HFFc6 (cell line): ENCODE results near the gene GCK. TPM values are rescaled to one million over a fixed set of nuclear protein-coding genes. Genes with fewer than 3 reads are reported as not detected.
A peak's percentile ranks its signal among the peaks of the same experiment; 100 is the strongest.

ENCODE experiments used
- DNase-seq: peaks from one replicate; pipeline ENCODE4 v3.0.0-alpha.2; 2018
- H3K27ac Mint-ChIP-seq: 2 replicates; pipeline ENCODE4 v1.8.0; 2020; ENCODE audit warnings: mild to moderate bottlenecking, mixed read lengths
- H3K27me3 Mint-ChIP-seq: 2 replicates; pipeline ENCODE4 v1.8.0; 2021; ENCODE audit warnings: mild to moderate bottlenecking, moderate library complexity, mixed read lengths; ENCODE audit not compliant: insufficient read depth
- H3K36me3 Mint-ChIP-seq: 2 replicates; pipeline ENCODE4 v1.8.0; 2021; ENCODE audit warnings: low read depth, mixed read lengths
- H3K4me1 Mint-ChIP-seq: 2 replicates; pipeline ENCODE4 v1.8.0; 2020; ENCODE audit warnings: low read depth, mixed read lengths
- H3K4me3 Mint-ChIP-seq: 2 replicates; pipeline ENCODE4 v1.8.0; 2020; ENCODE audit warnings: mild to moderate bottlenecking, moderate library complexity, mixed read lengths
- H3K9me3 Mint-ChIP-seq: 2 replicates; pipeline ENCODE4 v1.8.0; 2020; ENCODE audit warnings: mild to moderate bottlenecking, mixed read lengths
- total RNA-seq, 6 experiments: library from RNA; stranded (reverse); fragmentation: NEBNext Ultra II Directional; extraction: Animal tissue kit (Norgen Biotek cat#: 25700); gene quantifications; 2 replicates in 1 of 6; 3 replicates in 5 of 6; pipeline ENCODE4 v1.2.3, GENCODE V29; 2021
- TF ChIP-seq, protein P1 (sequence below): fragments of 200-600 bp; sonication (generic); IDR thresholded peaks from 2 replicates; pipeline ENCODE4 v1.5.0; 2021; ENCODE audit warnings: antibody characterized with exemption, mild to moderate bottlenecking

GCK gene
- total RNA-seq, 6 experiments from 2014 or later: 0.11 to 0.26 (median 0.17) TPM; not detected in 2

DNA sequence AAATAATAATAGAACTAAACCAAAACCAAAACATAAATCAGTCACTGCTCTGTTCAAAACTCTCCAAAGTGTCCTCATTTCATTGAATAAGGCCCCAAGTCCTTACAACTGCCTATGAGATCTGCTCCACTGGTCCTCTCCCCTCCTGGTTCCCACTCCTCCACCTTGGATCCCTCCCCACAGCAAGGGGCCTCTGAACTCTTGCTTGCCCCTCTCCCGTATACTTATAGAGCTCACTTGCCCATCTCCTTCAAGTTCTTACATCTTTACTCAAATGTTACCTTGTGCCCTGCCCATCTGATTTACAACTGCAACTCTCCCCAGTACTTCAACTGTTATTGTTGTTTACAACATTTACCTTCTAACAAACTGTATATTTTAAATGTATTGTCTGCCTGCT lies 66.7 kb downstream of the GCK start:
- Mint-ChIP-seq H3K9me3 (no peaks in the 10 kb centered on the region), H3K4me3 (peak overlapping the region; percentile 88), H3K27me3 (peaks cover 2% of the 10 kb centered on the region), H3K36me3 (peaks cover 28% of the 10 kb centered on the region), H3K27ac (peak overlapping the region; percentile 94), H3K4me1 (peaks cover 45% of the 10 kb centered on the region)
- DNase-seq: no peak
- TF ChIP-seq, protein P1, sequence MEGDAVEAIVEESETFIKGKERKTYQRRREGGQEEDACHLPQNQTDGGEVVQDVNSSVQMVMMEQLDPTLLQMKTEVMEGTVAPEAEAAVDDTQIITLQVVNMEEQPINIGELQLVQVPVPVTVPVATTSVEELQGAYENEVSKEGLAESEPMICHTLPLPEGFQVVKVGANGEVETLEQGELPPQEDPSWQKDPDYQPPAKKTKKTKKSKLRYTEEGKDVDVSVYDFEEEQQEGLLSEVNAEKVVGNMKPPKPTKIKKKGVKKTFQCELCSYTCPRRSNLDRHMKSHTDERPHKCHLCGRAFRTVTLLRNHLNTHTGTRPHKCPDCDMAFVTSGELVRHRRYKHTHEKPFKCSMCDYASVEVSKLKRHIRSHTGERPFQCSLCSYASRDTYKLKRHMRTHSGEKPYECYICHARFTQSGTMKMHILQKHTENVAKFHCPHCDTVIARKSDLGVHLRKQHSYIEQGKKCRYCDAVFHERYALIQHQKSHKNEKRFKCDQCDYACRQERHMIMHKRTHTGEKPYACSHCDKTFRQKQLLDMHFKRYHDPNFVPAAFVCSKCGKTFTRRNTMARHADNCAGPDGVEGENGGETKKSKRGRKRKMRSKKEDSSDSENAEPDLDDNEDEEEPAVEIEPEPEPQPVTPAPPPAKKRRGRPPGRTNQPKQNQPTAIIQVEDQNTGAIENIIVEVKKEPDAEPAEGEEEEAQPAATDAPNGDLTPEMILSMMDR: no peak

DNA sequence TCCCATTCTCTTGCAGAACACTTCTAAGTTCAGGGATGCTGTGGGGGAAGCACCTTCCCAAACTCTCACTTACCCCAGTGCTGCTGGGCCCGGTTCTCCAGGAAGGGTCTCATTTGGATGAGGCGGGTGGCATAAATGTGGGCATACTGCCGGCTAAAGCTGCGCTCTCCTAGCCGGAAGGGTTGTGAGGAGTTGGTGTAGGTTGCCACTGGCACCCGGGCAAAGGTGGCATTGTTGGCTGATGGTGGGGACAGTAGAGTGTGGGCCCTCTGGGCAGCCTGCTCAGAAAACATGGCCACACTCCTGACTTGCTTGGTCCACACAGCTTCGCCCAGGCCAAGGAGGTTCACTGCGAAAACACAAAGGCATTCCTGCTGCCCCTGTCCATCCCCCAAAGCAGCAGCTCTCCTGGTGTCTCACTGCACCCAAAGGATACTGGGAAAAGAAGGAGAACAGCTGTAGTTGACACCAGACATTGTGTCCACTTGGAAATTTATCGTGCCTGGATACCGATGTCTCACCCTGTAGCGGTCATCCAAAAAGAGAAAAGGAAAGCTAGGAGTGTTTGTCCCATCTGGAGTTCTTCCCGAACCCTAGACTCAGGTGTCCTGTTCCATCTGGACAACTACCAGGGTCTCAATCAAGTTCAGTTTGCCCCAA lies 67.3 kb downstream of the GCK start:
- H3K9me3 Mint-ChIP-seq: no peaks in the 10 kb centered on the region
- TF ChIP-seq, protein P1: no peak
- peaks cover 27% of the 10 kb centered on the region for H3K36me3 Mint-ChIP-seq
- peak overlapping the region; percentile 88 for H3K4me3 Mint-ChIP-seq
- DNase-seq: no peak
- H3K27ac Mint-ChIP-seq: peak overlapping the region; percentile 94
- peaks cover 3% of the 10 kb centered on the region for H3K27me3 Mint-ChIP-seq
- H3K4me1 Mint-ChIP-seq: peaks cover 45% of the 10 kb centered on the region

DNA sequence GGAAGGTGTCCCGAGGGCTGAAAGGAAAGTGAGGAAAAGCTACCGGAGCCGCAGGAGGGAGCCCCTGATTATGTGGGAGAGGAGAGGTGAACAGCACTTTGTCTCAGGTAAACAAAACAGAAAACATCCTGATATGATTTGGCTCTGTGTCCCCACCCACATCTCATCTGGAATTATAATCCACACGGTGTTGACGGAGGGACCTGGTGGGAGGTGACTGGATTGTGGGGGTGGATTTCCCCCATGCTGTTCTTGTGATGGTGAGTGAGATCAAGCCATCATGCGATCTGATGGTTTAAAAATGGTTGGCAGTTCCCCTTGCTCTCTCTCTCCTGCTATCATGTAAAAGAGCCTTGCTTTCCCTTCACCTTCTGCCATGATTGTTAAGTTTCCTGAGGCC lies 68.8 kb downstream of the GCK start:
- H3K36me3 Mint-ChIP-seq: peaks cover 24% of the 10 kb centered on the region
- H3K9me3 Mint-ChIP-seq: no peaks in the 10 kb centered on the region
- H3K27me3 Mint-ChIP-seq: peaks cover 3% of the 10 kb centered on the region
- H3K4me3 Mint-ChIP-seq: no peak overlapping the region
- H3K27ac Mint-ChIP-seq: no peak overlapping the region
- no peak for DNase-seq
- TF ChIP-seq, protein P1: no peak
- H3K4me1 Mint-ChIP-seq: peaks cover 45% of the 10 kb centered on the region

DNA sequence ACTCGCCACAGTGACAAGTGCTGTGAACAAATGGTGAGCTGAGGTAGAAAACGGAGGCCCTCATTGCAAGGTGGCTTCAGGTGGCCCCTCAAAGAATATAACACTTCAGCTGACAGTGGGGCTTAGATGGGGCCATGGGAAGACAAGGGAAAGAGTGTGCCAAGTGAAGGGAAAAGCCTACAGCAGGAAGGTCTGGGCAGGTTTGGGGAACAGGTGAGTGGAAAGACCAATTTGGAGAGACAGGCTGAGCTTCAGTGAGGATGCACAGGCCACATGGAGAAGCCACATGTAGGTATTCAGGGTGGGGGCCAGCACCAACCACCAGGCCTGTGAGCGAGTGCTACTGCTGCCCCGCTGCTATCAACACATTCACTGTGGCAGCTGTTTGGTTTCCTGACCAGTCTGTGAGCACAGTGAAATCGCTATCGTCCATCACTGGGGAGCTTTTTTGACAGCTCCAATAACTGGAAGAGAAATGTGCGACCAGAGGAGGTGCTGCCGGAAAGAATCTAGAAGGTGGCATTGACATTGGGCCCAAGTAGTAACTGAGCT lies 69.3 kb downstream of the GCK start:
- Mint-ChIP-seq H3K4me3 (no peak overlapping the region), H3K4me1 (peaks cover 45% of the 10 kb centered on the region), H3K9me3 (no peaks in the 10 kb centered on the region), H3K36me3 (peaks cover 24% of the 10 kb centered on the region), H3K27ac (0 out of 2 replicates have a peak overlapping the region, but pooled peaks have one; percentile 23), H3K27me3 (peaks cover 3% of the 10 kb centered on the region)
- TF ChIP-seq, protein P1: no peak
- DNase-seq: no peak

DNA sequence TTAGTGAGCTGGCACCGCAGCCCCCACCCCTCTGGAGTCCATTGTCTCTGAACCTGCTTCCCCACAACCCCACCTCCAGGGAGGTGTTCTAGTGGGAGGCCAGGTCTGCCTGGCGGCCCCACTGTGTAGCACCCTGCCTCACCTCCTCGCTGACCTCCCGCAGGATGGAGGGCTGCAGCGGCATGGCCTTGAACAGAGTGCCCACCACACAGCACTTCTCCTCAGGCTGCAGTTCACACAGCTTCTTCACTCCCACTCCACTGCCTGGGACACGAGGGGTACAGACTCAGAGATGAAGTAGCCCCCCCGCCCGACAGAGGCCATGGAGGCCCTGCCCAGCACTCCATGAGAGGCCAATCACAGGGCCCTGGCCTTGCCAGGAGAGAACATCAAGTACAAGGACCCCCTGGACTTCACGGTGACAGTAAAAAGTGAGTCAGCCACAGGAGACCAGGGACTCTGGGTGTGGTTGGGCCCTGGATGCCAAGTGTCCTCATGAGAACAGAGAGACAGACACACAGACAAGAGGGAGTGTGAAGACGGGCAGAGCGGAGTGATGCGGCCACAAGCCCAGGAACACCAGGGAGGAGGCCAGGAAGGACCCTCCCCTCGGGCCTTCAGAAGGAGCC lies 71.3 kb downstream of the GCK start:
- Mint-ChIP-seq H3K4me3 (no peak overlapping the region), H3K4me1 (peaks cover 38% of the 10 kb centered on the region), H3K27me3 (peaks cover 3% of the 10 kb centered on the region), H3K27ac (peak overlapping the region; percentile 57), H3K9me3 (no peaks in the 10 kb centered on the region), H3K36me3 (peaks cover 29% of the 10 kb centered on the region)
- TF ChIP-seq, protein P1: no peak
- DNase-seq: no peak
